ENCODE data around the gene KLF9.

GRCh38 chr9:70399141-70399540, 15.3 kb downstream of the KLF9 start:
- no peak for TF ChIP-seq CTCF (IDR thresholded peaks at IDR 0.05)
- TF ChIP-seq ATF1 (CRISPR knock-in tag; IDR thresholded peaks at IDR 0.05), result no peak
- TF ChIP-seq TP53 (CRISPR knock-in tag; IDR thresholded peaks at IDR 0.05), result no peak
- no peak for TF ChIP-seq KAT7 (CRISPR knock-in tag; IDR thresholded peaks at IDR 0.05; ENCODE audit: borderline replicate concordance)
- TF ChIP-seq ATF2 (CRISPR knock-in tag; IDR thresholded peaks at IDR 0.05; ENCODE audit: borderline replicate concordance, low read depth), result no peak
- TF ChIP-seq ERG (CRISPR knock-in tag; IDR thresholded peaks at IDR 0.05), result no peak
- no peak for TF ChIP-seq MXD4 (CRISPR knock-in tag; IDR thresholded peaks at IDR 0.05; ENCODE audit: borderline replicate concordance)
- no peak for TF ChIP-seq ZNF396 (CRISPR knock-in tag; IDR thresholded peaks at IDR 0.05; ENCODE audit: borderline replicate concordance)
- TF ChIP-seq NFYB (CRISPR knock-in tag; conservative IDR thresholded peaks at IDR 0.05; ENCODE audit: low read depth), result no peak
- TF ChIP-seq ATF3 (CRISPR knock-in tag; conservative IDR thresholded peaks at IDR 0.05), result no peak
- no peak for TF ChIP-seq PREB (CRISPR knock-in tag; IDR thresholded peaks at IDR 0.05; ENCODE audit: borderline replicate concordance)
- TF ChIP-seq CBFB (CRISPR knock-in tag; IDR thresholded peaks at IDR 0.05; ENCODE audit: low read depth), result no peak
- TF ChIP-seq FOXK1 (CRISPR knock-in tag; IDR thresholded peaks at IDR 0.05), result no peak

All from WTC11 (cell line).